ENCODE measurements around the gene INPP4B. TPM values are rescaled to one million over a fixed set of nuclear protein-coding genes. Genes with fewer than 3 reads are reported as not detected.

INPP4B gene
- total RNA-seq, 1 donor from 2014 or later, result 21.5 TPM

- ATAC-seq (no peak), DNase-seq (ENCODE audit: low spot score) (no peak)
- intact Hi-C loops (cut with DNase I), result no loop called here
These were observed 231.3 kb downstream of the INPP4B start for GRCh38 chr4:142614621-142615323.

- no peak for DNase-seq (ENCODE audit: low spot score)
- ATAC-seq, result no peak
- intact Hi-C loops (cut with DNase I), result no loop called here
These were observed 238.1 kb downstream of the INPP4B start for GRCh38 chr4:142607976-142608375.

- intact Hi-C loops (cut with DNase I), result no loop called here
- DNase-seq (ENCODE audit: low spot score), result no peak
- ATAC-seq, result no peak
These were observed 245.1 kb downstream of the INPP4B start for GRCh38 chr4:142600952-142601351.

- no peak for ATAC-seq
- DNase-seq (ENCODE audit: low spot score), result no peak
- intact Hi-C loops (cut with DNase I), result no loop called here
These were observed 248.0 kb downstream of the INPP4B start for GRCh38 chr4:142598132-142598531.

- ATAC-seq (no peak), DNase-seq (ENCODE audit: low spot score) (no peak)
- intact Hi-C loops (cut with DNase I), result no loop called here
These were observed 249.5 kb downstream of the INPP4B start for GRCh38 chr4:142596595-142596994.

- intact Hi-C loops (cut with DNase I), result no loop called here
- ATAC-seq (no peak), DNase-seq (ENCODE audit: low spot score) (no peak)
These were observed 250.0 kb downstream of the INPP4B start for GRCh38 chr4:142596121-142596520.

GRCh38 chr4:142595222-142595871 lies 250.8 kb downstream of the INPP4B start:
- intact Hi-C loops (cut with DNase I), result no loop called here
- ATAC-seq (no peak), DNase-seq (ENCODE audit: low spot score) (no peak)

GRCh38 chr4:142585411-142585810 lies 260.7 kb downstream of the INPP4B start:
- intact Hi-C loops (cut with DNase I), result no loop called here
- ATAC-seq (no peak), DNase-seq (ENCODE audit: low spot score) (no peak)

- DNase-seq (ENCODE audit: low spot score), result no peak
- intact Hi-C loops (cut with DNase I), result no loop called here
- ATAC-seq, result no peak
These were observed 262.4 kb downstream of the INPP4B start for GRCh38 chr4:142583708-142584107.

GRCh38 chr4:142582340-142582739 lies 263.8 kb downstream of the INPP4B start:
- intact Hi-C loops (cut with DNase I), result no loop called here
- DNase-seq (ENCODE audit: low spot score) (no peak), ATAC-seq (no peak)

GRCh38 chr4:142581881-142582280 lies 264.2 kb downstream of the INPP4B start:
- intact Hi-C loops (cut with DNase I), result no loop called here
- ATAC-seq (no peak), DNase-seq (ENCODE audit: low spot score) (no peak)

GRCh38 chr4:142579443-142579842 lies 266.7 kb downstream of the INPP4B start:
- ATAC-seq (no peak), DNase-seq (ENCODE audit: low spot score) (no peak)
- intact Hi-C loops (cut with DNase I), result no loop called here

- intact Hi-C loops (cut with DNase I), result no loop called here
- no peak for DNase-seq (ENCODE audit: low spot score)
- no peak for ATAC-seq
These were observed 271.8 kb downstream of the INPP4B start for GRCh38 chr4:142574306-142574705.

- no peak for ATAC-seq
- intact Hi-C loops (cut with DNase I), result no loop called here
- DNase-seq (ENCODE audit: low spot score), result no peak
These were observed 274.0 kb downstream of the INPP4B start for GRCh38 chr4:142572071-142572470.

GRCh38 chr4:142567620-142568451 lies 278.3 kb downstream of the INPP4B start:
- ATAC-seq, result no peak
- intact Hi-C loops (cut with DNase I), result no loop called here
- no peak for DNase-seq (ENCODE audit: low spot score)

- ATAC-seq, result peak; percentile 39
- intact Hi-C loops (cut with DNase I), result no loop called here
- no peak for DNase-seq (ENCODE audit: low spot score)
These were observed 278.9 kb downstream of the INPP4B start for GRCh38 chr4:142567199-142567598.

GRCh38 chr4:142566777-142567176 lies 279.3 kb downstream of the INPP4B start:
- ATAC-seq (no peak), DNase-seq (ENCODE audit: low spot score) (no peak)
- intact Hi-C loops (cut with DNase I), result no loop called here

- intact Hi-C loops (cut with DNase I), result no loop called here
- no peak for ATAC-seq
- no peak for DNase-seq (ENCODE audit: low spot score)
These were observed 279.9 kb downstream of the INPP4B start for GRCh38 chr4:142566243-142566642.

GRCh38 chr4:142565771-142566170 lies 280.3 kb downstream of the INPP4B start:
- ATAC-seq (no peak), DNase-seq (ENCODE audit: low spot score) (no peak)
- intact Hi-C loops (cut with DNase I), result no loop called here

GRCh38 chr4:142563682-142564291 lies 282.3 kb downstream of the INPP4B start:
- intact Hi-C loops (cut with DNase I), result no loop called here
- no peak for DNase-seq (ENCODE audit: low spot score)
- ATAC-seq, result no peak
